Measurements from ENCODE around the gene SOX21.

SOX21 gene

DNA sequence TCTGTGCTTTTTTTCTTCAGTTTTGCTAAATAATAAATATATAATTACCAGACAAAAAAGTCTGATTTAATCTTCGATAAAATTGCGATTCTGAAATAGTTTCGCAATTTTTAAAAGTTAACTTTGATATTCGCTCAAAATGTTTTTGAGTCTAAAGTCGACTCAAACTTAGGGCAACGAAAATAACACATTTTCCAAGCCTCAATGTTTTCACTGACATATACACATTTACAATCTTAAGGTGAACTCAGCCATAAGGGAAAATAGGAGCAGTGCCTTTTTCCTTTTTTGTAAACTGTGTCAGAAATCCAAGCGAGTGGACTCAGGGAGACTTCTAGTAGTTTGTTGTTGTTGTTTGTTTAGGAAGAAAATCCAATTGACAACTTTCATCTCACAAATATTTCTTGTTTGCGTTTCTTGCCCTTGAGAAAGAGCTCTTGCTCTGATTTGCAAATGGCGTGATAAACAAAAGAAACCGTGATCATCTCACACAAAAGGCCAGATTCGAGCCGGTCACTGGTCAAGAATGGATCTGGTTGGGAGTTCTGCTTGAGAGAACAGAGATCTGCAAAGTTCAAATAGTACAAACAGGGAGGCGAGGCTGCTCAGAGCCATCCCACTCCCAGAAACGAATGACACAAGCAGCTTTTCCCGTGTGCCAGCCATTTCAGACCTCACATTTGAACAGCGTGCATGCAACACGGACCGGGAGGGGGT lies 2.1 kb downstream of the SOX21 start:
- peaks cover 53% of the 10 kb centered on the region for H3K9me3 ChIP-seq
- H3K4me2 ChIP-seq = no peak overlapping the region
- no peak overlapping the region for H3K27ac ChIP-seq
- H4K20me1 ChIP-seq = peaks cover 72% of the 10 kb centered on the region
- no peak overlapping the region for H3K9ac ChIP-seq
- H3K4me3 ChIP-seq = no peak overlapping the region
- no peak for TF ChIP-seq Cebpa-rat (IDR thresholded peaks at IDR 0.05)
- H3K4me1 ChIP-seq = no peaks in the 10 kb centered on the region
- H3K36me3 ChIP-seq = no peaks in the 10 kb centered on the region
- peaks cover 100% of the 10 kb centered on the region for H3K27me3 ChIP-seq

- Histone ChIP-seq H3K4me3 (no peak overlapping the region), H3K36me3 (no peaks in the 10 kb centered on the region), H3K27ac (no peak overlapping the region), H4K20me1 (peaks cover 74% of the 10 kb centered on the region), H3K9ac (no peak overlapping the region), H3K27me3 (peaks cover 100% of the 10 kb centered on the region), H3K9me3 (peaks cover 61% of the 10 kb centered on the region), H3K4me2 (no peak overlapping the region), H3K4me1 (no peaks in the 10 kb centered on the region)
- TF ChIP-seq Cebpa-rat (IDR thresholded peaks at IDR 0.05) = no peak
Measured at GRCh38 chr13:94709001-94709834, 3.1 kb downstream of the SOX21 start.

GRCh38 chr13:94708031-94708859 lies 4.1 kb downstream of the SOX21 start:
- H4K20me1 ChIP-seq = peaks cover 66% of the 10 kb centered on the region
- H3K4me3 ChIP-seq = no peak overlapping the region
- H3K9me3 ChIP-seq = peaks cover 71% of the 10 kb centered on the region
- TF ChIP-seq Cebpa-rat (IDR thresholded peaks at IDR 0.05) = no peak
- H3K27ac ChIP-seq = no peak overlapping the region
- H3K36me3 ChIP-seq = no peaks in the 10 kb centered on the region
- H3K9ac ChIP-seq = no peak overlapping the region
- peaks cover 100% of the 10 kb centered on the region for H3K27me3 ChIP-seq
- H3K4me1 ChIP-seq = no peaks in the 10 kb centered on the region
- H3K4me2 ChIP-seq = no peak overlapping the region

DNA sequence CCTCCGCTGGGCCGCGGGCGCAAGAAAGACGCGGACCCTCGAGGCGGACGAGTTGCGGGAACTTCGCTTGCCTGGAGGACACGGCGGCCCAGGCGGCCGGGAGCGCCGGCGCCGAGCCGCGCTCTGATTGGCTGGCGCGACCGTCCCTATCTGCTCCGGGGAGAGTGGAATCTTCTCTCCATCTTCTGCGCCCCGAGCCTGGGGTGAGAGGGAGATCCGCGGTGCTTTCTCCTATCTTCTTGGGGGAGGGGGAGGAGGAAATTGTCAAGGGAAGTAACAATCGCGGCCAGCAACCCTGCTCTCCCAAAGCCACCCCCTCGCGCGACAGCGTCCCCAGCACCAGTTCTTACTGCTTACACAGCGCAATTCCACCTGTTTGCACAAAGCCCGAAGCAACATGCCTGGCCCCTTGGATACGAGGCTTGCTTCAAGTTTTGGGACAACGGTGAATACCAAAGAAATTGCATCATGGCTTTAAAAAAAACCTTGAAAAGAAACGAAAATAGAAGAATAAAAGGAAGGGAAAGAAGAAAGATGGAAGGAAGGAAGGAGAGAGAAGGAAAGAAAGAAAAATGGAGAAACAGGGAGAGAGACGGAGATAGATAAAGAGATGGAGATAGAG lies 4.8 kb downstream of the SOX21 start:
- no peak overlapping the region for H3K4me3 ChIP-seq
- H3K27ac ChIP-seq = no peak overlapping the region
- H3K36me3 ChIP-seq = no peaks in the 10 kb centered on the region
- H3K9me3 ChIP-seq = peaks cover 72% of the 10 kb centered on the region
- no peaks in the 10 kb centered on the region for H3K4me1 ChIP-seq
- no peak for TF ChIP-seq Cebpa-rat (IDR thresholded peaks at IDR 0.05)
- no peak overlapping the region for H3K9ac ChIP-seq
- H3K4me2 ChIP-seq = no peak overlapping the region
- peaks cover 100% of the 10 kb centered on the region for H3K27me3 ChIP-seq
- peaks cover 59% of the 10 kb centered on the region for H4K20me1 ChIP-seq

DNA sequence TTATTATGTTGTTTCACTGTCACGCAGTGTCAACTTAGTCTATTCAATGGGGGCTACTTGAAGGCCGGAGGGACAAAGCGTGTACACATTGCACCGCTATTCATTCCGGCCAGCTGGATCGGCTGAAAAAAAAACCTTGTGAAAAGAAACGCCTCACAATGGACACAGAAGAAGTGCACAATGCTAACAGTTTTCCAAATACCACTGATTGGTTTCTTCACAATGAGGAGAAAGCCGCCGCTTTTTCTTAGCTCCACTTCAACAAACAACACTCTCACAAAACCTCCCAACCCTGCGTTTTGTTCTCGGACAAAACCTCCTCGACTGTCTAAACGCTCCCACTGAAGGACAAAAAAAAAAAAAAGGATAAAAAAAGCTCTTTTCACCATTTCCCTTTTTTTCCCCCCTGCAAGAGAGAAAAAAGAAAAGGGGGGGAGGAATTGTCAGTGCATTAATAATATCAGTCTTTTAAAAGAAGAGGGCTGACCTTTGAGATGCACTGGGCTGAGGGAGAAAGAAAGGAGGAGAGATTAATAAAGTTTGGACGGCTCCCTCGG lies 5.4 kb downstream of the SOX21 start:
- H3K27ac ChIP-seq = no peak overlapping the region
- TF ChIP-seq Cebpa-rat (IDR thresholded peaks at IDR 0.05) = no peak
- H3K4me3 ChIP-seq = no peak overlapping the region
- H3K4me1 ChIP-seq = no peaks in the 10 kb centered on the region
- peaks cover 72% of the 10 kb centered on the region for H3K9me3 ChIP-seq
- H3K36me3 ChIP-seq = no peaks in the 10 kb centered on the region
- no peak overlapping the region for H3K4me2 ChIP-seq
- peaks cover 59% of the 10 kb centered on the region for H4K20me1 ChIP-seq
- peaks cover 100% of the 10 kb centered on the region for H3K27me3 ChIP-seq
- no peak overlapping the region for H3K9ac ChIP-seq

DNA sequence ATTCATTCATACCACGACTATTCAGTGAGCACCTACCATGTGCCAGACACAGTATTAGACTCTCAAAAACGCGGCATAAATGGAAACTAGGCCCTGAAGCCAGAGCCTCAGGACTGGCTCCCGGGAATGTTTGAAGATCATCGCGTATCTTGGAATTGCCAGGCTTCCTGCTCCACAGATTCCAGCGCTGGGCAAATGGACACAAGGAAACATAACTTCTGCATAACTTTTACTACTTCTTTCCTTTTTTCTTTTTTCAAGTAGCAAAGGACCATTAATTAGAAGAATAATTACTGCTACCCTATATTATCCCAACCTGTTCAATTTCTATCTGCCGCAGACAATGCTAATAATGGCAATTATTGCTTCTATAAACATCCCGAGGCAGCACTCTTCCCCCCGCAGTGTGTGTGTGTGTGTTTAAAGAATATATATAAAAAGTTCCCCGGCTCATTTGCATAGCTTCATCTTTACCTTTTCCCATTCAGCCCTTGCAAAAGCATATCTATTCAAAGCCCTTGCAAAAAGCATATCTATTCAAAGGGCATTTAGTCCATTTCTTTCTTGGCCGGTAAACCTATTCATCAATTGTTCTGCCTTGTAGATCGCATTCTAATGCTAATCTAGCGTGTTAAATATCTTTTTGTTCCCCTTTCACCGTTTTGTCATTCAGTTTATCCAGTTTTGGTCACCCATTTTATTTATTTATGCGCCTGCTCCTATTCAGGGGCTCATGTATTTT lies 6.1 kb downstream of the SOX21 start:
- no peak overlapping the region for H3K9ac ChIP-seq
- no peak overlapping the region for H3K4me2 ChIP-seq
- no peak overlapping the region for H3K27ac ChIP-seq
- H3K9me3 ChIP-seq = peaks cover 72% of the 10 kb centered on the region
- peaks cover 59% of the 10 kb centered on the region for H4K20me1 ChIP-seq
- H3K4me1 ChIP-seq = no peaks in the 10 kb centered on the region
- no peaks in the 10 kb centered on the region for H3K36me3 ChIP-seq
- no peak for TF ChIP-seq Cebpa-rat (IDR thresholded peaks at IDR 0.05)
- H3K4me3 ChIP-seq = no peak overlapping the region
- peaks cover 100% of the 10 kb centered on the region for H3K27me3 ChIP-seq

DNA sequence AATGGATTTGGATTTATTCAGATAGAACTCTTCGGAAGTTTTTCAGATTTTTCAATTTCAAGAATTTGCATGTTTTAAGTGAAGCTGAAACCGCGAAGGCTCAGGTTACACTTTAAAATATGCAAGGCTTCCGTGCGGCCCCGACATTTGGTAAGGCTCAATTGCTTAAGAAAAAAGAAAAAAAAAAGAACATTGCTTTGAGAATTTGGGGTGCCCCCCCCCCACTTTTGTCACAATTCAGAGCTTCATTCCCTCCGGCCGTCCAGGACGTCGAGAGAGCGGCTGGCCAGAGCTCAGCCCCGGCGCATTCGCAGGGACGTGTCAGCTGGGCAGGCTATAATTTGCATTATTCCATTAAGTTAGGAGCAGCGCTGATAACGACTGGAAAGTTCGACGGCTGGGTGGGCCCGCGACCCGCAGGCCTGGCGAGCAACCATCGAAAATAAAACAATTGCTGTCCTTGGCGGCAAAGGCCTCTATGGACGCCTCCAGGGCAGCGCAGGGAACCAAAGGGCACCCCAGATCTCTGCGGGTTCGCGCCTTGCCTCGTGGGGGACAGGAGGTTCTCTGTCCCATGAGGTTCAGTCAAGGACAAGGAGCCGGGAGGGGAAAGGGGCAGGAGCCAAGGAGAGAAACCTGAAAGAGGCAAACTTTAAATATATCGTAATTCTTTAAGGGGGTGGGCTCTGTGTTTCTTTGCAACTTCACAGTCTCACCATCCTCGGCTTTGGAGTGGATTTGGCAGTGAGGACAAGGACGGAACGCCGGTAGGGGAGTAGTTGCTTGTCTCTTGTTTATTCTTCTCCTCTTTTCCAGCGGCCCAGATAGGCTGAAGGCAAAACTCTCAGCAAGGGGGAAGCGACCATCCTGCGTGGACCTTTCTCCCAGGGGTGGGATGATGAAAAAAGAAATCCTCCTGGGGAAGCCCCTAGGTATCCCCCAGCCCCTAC lies 7.0 kb downstream of the SOX21 start:
- Histone ChIP-seq H4K20me1 (peaks cover 53% of the 10 kb centered on the region), H3K4me3 (no peak overlapping the region), H3K27ac (no peak overlapping the region), H3K36me3 (no peaks in the 10 kb centered on the region), H3K9ac (no peak overlapping the region), H3K4me2 (no peak overlapping the region), H3K27me3 (peaks cover 97% of the 10 kb centered on the region), H3K4me1 (no peaks in the 10 kb centered on the region), H3K9me3 (peaks cover 67% of the 10 kb centered on the region)
- TF ChIP-seq Cebpa-rat (IDR thresholded peaks at IDR 0.05) = no peak

Data from BLaER1 (cell line).